DMS79 treated with DMSO at 0.1 percent for 48 hours (cell line): ENCODE measurements around the gene FOXN1.
A peak's percentile ranks its signal among the peaks of the same experiment; 100 is the strongest.

Source experiments
- DNase-seq: peaks from one replicate; lab custom pipeline; 2025; lab: John Stamatoyannopoulos, UW

FOXN1 gene

GRCh38 chr17:28526381-28526780 lies 20.2 kb downstream of the FOXN1 start:
- no peak for DNase-seq

- DNase-seq, result no peak
These were observed 21.1 kb downstream of the FOXN1 start for GRCh38 chr17:28527181-28527681.

- DNase-seq, result no peak
These were observed 21.7 kb downstream of the FOXN1 start for GRCh38 chr17:28527859-28528258.

- DNase-seq, result no peak
These were observed 22.3 kb downstream of the FOXN1 start for GRCh38 chr17:28528327-28529012.

- DNase-seq, result no peak
These were observed 22.9 kb downstream of the FOXN1 start for GRCh38 chr17:28529013-28529400.

GRCh38 chr17:28530250-28530649 lies 24.1 kb downstream of the FOXN1 start:
- no peak for DNase-seq

GRCh38 chr17:28530926-28531325 lies 24.8 kb downstream of the FOXN1 start:
- no peak for DNase-seq

GRCh38 chr17:28532050-28532960 lies 26.2 kb downstream of the FOXN1 start:
- no peak for DNase-seq

- no peak for DNase-seq
These were observed 27.1 kb downstream of the FOXN1 start for GRCh38 chr17:28533091-28533807.

GRCh38 chr17:28534740-28535375 lies 28.7 kb downstream of the FOXN1 start:
- DNase-seq, result no peak

GRCh38 chr17:28536532-28537218 lies 30.5 kb downstream of the FOXN1 start:
- DNase-seq, result no peak

- no peak for DNase-seq
These were observed 31.1 kb downstream of the FOXN1 start for GRCh38 chr17:28537219-28537610.

- DNase-seq, result no peak
These were observed 32.2 kb downstream of the FOXN1 start for GRCh38 chr17:28538296-28538895.

- peak; percentile 9 for DNase-seq
These were observed 34.1 kb downstream of the FOXN1 start for GRCh38 chr17:28540231-28540630.

GRCh38 chr17:28541439-28541838 lies 35.3 kb downstream of the FOXN1 start:
- DNase-seq, result no peak

- no peak for DNase-seq
These were observed 38.4 kb downstream of the FOXN1 start for GRCh38 chr17:28544402-28545140.

GRCh38 chr17:28545141-28545503 lies 39.0 kb downstream of the FOXN1 start:
- no peak for DNase-seq

- no peak for DNase-seq
These were observed 39.8 kb downstream of the FOXN1 start for GRCh38 chr17:28545787-28546415.

- DNase-seq, result no peak
These were observed 41.0 kb downstream of the FOXN1 start for GRCh38 chr17:28547096-28547622.
